GM15510 (cell line): Measurements from ENCODE around the gene BCOR.

Experiments used
- POLR2A ChIP-seq: IDR thresholded peaks from 3 replicates; pipeline ENCODE4 v1.6.1; 2011; ENCODE audit warnings: borderline replicate concordance; ENCODE audit not compliant: insufficient read length; ENCODE audit errors: extremely low read depth

BCOR gene

DNA sequence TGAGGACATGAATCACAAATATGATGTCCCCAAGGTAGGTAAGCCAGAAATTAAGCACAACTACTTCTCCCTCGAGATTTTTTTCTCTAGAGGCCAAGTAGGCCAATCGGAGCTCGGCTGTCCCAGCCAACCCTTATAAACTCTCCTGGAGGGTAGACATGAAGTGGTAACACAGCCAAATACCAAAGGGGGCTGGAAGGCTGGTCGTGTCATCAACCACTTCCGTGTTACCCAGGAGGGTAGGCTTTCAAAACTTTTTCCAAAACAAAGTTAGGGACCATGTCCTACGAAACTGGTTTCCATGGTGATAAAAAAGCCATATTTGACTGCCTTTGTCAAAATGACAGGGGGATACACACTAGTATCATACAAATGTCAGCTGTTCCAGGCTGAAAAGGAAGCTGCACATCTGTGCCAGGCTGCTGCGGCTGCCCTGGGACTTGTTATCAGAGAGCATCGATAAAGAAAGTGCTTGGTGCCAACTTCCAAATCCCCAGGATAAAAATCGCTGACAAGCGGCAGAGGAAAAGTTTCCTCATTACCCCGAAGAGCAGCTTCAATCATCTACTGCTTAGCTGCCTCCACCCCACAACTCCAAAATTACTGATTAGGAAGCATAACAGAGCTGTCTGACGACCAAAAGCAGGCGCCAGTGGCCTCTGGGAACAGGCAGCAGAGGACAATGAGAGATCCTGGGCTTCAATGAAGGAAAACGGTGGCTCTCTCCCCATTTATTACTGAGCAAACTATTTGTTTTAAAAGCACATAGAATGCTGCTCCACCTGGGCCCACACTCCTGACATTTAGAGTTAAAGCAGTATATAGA, 20.8 kb downstream of the BCOR start:
- TF ChIP-seq POLR2A, result no peak

DNA sequence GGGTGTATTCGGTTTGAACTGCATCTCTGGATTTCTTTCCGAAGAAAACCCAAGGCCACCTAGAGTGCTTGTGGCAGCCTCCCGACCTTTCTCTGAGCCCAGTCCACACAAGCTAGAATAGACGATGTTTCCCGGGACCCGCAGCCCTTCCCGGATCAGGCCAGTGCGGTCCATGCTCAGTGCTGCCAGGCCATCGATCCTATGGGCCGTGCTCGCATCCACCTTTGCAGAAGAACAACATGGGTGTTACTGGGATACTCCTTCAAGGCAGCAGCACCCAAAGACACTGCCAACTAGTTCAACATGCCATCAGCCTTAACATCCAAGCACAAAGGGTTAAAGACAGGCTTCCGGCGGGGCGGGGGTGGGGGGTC, 22.8 kb downstream of the BCOR start:
- no peak for TF ChIP-seq POLR2A

DNA sequence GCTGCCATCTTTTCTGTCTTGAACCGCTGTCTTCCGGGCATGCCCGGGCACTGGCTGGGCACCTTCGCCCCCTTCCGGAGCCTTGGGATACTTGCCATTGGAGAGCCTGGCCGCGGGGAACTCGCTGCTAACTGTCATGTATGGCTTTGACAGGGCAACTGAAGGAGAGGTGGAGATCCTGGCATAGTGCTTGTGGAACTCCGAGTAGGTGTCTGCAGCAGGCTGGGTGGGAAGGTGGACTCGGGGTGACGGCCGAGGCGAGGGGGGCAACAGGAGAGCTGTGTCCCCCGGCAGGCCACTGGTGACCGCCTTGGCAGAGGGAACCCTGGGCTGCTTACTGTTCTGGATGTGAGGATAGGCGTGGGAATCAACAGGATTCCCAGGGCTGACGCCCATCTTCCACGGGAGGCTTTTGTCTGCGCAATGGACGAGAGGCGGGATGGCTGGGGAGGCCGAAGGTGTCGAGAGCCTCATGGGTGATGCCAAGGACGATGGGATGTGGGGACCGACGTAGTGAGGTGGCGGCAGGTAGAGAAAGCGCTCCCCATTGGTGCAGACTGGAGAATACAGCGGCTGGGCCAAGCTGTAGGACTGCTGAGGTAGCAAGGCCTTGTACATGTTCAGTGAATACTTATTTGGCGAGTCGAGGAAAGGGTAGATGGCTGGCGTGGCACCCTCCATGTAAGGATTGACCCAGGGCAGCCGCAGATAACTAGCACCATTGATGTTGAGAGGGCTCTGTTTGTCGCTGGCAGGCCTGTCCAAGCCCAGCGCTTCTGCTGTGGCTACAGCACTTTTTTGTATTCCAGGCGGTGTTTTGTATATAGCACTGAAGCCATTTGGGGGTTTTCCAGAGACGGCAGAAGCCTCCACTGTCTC, 23.4 kb downstream of the BCOR start:
- no peak for TF ChIP-seq POLR2A

DNA sequence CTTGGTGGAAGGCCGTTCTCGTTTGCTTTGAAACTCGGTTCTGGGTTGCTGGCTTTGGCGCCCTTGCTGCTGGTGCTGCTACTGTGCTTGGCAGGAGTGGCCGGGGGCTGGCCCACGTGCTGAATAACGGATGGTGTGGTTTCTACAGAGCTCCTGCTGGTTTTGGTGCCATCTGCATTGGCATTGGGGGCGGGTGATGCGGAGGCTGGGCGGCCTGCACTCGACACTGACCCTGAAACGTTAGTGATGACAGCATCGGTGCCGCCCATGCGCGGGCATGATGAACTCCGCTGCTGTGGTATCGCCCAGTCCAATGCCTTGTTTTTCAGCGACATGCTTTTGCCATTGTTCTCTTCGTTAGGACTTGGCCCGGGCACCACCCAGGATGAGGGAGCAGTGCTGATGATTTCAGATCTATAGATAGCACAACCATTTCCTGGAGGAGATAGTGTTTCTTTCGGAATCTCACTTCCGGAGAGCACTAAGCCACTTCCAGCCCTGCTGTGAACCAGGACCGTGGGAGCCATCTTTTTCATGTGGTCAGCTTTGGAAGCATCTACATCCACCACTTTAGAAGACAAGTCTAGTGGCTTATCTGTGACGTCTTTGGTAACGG, 24.2 kb downstream of the BCOR start:
- no peak for TF ChIP-seq POLR2A

DNA sequence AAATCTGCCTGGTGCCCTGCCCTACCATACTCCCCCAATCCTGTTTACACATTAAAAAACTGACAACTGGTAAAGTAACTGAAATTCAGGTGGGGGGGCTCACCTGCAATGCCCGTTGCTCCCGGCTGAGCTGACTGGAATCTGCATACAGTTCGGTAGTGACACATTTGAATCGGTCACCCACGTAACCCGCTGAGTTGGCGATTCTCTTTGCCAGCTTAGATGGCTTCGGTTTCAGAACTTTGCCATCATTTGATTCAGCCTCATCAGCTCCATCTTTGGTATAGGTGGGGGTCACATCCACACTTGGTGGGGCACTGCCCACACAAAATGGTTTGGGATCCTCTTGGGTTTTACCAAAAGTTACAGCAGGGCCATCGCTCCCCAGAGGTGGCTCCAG, 25.5 kb downstream of the BCOR start:
- no peak for TF ChIP-seq POLR2A

DNA sequence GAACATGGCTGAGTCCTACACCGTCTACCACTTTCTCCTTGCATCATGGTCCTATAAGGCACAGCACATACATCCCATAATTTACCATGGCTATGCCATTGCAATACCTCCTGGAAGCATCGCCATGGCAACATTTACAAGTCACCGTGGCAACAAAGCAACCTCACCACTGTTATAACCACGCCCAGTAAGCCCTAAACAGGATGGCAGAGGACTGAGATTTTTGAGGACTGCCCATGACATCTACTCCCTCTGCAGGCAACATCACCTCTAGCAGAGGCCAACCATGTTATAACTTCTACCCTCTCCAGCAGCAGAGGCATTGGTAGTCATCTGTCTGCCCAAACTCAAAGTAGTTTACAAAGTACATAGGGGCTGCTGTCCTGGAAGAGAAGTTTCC, 29.7 kb downstream of the BCOR start:
- no peak for TF ChIP-seq POLR2A

DNA sequence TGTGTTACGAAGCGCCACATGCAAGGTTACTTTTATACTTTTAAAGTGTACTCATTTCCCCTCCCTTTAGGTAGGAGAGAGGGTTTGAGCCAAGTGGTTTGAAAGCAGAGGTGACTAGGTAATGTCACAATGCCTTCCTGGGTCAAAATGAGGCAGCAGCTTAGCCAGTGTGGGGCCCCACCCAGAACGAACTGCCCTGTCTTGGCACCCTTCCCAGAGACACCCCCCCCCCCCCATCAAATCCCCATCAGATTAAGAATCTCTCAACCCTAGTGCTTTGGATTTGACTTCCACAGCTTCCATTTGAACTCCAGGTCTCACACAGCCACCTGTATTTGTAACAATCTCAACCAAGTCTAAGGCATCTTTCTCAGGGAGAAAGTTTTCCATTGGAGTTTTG, 31.1 kb downstream of the BCOR start:
- TF ChIP-seq POLR2A, result no peak

DNA sequence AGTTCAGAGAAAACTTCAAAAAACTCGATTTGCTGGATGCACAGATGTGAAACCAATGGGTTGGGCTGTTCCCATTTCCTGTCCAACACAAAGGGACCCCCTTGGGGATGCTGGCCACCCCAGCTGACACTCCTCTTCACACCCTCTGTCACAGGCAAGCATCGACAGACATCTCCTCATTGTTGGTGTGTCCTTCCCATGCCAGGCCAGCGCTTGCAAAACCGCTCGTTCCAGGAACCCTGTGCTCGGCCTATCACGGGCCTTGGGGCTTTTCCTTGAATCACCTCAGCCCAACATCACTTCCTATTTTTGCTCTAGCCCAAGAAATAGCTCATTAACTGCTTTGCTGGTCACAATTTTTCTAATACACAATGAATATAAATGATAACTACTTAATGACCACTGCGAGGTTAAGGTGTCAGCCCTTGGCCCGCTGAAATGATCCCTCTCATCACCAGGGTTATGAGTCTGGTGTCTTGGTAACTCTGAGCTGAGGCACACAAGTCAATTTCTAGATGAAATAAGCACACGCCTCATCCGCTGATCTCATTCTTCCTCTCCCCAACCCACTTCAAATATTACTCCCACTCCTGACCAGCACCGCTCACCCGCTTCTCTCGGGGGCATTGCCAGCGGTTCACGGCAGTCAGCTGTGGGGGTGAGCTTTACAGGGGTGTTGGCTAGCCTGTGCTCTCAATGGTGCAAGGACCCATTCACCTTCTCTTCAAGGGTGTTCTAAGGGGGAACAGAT, 32.3 kb downstream of the BCOR start:
- TF ChIP-seq POLR2A, result no peak

DNA sequence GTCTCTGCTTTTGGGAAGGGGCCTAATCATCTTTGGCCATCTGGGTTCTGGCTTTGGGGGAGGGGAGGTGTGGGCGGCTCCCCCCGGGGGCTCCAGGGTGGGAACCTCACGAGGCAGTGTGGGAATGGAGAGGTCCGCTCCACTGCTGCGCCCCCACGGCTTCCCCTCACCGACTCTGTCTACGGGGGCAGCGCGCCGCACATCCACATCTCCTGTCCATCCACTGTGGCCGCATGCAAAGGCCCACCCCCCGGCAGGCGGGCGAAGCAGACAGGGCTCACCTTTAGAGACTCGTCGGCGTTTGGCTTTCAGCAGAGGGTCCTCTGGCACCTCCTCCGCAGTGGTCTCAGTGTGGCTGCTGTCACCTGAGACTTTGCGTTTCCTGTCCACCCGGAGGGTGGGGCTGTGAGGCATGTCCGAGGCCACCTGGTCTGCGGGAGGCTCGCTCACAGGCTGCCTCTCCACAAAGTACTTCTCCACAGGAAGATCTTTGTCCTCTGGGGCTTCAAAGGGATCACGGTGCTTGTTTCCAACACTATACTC, 33.6 kb downstream of the BCOR start:
- TF ChIP-seq POLR2A, result no peak

DNA sequence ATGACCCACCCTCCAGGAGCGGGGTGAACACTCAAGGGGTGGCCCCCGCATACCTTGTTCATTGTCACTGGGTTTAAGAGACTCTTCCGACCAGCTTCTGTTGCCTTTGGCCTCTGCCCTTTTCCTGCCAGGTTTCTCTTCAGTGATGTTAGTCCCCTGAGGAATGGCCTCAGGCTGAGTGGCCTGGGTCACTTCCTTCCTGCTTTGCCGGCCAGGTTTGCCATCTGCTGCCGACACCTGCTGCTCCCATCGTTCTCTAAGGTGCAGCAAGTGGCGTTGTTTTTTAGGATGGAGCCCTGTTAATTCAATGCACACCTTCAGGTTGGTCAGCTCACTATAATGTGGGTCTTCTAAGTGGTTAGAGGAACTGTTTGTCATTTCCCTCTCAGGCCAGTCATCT, 34.2 kb downstream of the BCOR start:
- TF ChIP-seq POLR2A, result no peak

DNA sequence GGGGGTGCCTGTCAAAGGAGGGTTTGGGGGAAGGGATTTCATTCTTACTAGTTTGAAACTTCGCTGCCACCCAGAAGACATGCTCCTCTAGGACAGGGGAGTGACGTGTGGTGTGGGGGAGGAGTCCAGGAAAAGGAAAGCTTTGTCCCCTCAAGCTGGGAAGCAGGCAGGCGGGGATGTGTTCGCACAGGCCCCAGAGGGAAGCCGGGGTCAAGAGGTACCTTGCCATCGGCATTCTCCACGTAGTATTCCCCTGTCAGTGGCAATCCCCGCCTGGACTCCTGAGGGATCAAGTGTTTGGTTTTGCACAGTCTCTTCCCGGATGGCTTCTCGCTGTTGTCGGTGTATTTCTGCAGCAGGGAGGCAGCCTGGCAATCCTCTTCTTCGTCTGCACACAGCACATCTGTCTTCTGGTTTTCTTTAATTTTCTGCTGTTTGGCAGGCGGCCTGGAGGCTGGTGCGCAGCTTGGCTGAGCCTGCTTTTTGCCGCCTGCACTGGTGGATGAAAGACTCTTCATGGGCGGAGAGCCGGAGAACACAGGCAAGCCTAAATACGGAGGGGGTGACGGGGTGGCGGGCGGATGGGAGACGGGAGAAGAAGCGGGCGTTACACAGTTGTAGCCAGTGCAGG, 35.1 kb downstream of the BCOR start:
- TF ChIP-seq POLR2A, result no peak

DNA sequence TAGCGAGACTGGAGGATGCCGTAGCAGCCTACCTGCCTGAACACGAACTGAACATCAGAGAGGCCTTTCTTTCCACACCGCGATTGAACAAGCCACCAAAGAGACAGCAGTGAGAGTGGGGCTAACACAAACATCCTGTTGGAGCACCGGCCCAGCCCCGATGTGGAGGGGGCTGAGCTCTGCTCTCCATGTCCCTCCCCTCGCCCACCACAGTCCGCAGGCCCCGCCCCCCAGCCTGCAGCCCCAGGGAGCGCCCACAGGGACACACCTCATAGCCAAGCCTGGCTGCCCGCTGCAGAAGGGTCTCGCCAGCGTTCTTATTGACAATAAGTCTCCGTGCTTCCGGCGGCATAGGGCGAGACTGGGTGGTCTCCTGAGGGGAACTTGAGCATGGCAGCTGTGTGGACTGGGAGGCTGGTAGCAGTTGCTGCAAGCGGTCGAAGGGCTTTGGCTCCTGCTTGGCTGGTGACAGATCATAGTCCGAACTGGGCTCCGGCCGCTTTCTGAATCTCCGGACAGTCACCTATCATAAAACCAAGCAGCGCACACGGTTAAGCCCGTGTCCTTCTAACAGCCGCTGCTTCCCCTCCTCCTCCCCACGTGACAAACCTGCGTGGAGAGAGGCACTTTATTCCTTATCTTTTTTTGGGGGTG, 35.8 kb downstream of the BCOR start:
- TF ChIP-seq POLR2A, result no peak

DNA sequence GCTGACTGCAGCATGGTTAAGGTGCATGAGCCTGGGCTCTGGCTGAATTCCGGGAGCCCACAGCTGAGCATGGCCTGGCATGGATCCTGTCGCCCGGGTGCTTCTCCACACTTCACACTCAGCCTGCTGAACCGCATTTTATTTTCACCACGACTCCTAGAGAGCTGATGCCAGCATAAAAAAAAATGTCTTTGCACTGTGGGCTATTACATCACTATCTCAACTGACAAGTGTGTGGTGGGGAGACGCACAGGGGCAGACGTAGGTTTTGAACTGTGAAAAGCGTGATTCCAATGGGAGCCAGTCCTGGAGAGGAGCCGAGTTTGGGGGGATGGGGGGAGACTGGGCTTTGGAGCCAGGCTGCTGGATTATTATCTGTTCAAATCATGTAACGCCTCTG, 36.8 kb downstream of the BCOR start:
- TF ChIP-seq POLR2A, result no peak

DNA sequence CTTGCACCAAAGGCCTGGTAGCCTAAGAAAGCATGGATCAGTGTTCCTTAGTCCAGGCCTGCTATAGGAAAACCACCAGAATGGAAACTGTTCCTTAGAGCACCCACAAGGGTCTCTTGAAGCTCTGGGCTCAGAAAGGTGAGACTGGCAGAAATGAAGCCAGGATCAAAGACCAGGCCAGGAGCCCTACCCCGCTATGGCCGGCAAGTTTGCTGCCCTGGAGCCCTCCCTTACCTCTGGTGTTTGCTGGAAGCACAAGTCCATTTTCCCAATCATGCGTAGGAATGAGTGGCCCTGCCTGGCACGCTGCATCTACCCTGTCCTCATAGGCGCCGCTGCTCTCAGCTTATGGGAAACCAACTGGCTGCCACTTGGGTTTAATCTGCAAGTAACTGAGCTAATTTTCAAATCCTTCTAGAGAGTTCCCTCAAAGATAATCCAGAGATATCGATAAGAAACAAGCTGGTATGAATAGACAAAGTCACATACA, 37.4 kb downstream of the BCOR start:
- TF ChIP-seq POLR2A, result no peak

DNA sequence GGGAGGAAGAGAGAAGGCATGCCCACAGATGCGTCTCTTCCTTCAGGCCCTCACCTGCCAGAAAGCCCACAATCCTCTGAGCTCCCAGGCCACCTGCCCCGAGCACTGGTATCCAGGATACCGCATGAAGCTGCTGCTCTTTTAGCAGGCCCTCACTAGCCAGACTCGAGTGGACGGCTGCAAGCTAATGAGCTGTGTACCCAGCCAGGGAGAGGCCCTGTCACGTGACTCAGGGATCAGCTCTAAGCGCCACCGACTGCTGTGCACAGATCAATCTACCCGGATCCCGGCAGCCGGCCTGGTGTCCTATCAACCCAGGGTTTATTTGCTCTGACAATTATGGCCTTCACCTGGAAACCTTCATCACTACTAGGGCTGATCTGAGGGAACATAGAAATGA, 39.0 kb downstream of the BCOR start:
- TF ChIP-seq POLR2A, result no peak
